GM18526 (cell line): ENCODE measurements around the gene TMEM80.

Source experiments
- POLR2A ChIP-seq: IDR thresholded peaks from 3 replicates; pipeline ENCODE4 v1.6.1; 2011; ENCODE audit not compliant: insufficient read length; ENCODE audit errors: extremely low read depth

TMEM80 gene

DNA sequence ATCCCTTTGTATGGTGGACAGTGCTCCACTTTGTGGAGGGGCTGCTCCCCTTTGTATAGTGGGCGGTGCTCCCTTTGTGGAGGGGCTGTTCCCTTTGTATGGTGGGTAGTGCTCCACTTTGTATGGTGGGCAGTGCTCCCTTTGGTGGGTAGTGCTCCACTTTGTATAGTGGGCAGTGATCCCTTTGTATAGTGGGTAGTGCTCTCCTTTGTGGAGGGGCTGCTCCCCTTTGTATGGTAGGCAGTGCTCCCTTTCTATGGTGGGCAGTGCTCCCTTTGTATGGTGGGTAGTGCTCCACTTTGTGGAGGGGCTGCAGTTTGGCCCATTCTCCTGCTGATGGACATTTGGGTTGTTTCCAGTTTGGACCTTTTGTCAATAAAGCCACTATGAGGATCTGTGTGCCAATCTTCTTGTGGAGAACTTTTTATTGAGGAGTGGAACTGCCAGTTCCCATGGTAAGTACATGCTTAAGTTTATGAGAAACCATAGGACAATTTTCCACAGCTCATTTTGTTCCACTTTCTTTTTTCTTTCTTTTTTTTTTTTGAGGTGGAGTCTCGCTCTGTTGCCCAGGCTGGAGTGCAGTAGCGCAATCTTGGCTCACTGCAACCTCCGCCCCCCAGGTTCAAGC is 47.1 kb downstream of the TMEM80 start:
- TF ChIP-seq POLR2A, result no peak

DNA sequence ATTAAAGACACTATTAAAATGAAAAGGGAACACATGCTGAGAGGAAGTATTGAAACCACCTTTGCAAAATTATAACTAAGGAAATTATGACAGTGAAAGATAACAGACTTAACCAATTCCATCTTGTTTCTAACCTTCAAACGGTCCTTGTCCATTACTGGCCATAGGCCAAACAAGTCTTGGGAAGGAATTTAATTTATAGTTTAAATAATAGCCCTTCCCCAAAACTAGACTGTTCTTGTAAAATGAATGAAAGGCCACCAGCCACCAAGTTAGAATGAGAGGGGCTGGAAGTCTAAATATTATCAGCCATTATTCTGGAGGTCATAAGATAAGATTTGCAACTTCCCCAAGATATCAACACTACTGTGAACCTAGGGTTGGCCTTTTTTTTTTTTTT is 49.8 kb downstream of the TMEM80 start:
- no peak for TF ChIP-seq POLR2A

DNA sequence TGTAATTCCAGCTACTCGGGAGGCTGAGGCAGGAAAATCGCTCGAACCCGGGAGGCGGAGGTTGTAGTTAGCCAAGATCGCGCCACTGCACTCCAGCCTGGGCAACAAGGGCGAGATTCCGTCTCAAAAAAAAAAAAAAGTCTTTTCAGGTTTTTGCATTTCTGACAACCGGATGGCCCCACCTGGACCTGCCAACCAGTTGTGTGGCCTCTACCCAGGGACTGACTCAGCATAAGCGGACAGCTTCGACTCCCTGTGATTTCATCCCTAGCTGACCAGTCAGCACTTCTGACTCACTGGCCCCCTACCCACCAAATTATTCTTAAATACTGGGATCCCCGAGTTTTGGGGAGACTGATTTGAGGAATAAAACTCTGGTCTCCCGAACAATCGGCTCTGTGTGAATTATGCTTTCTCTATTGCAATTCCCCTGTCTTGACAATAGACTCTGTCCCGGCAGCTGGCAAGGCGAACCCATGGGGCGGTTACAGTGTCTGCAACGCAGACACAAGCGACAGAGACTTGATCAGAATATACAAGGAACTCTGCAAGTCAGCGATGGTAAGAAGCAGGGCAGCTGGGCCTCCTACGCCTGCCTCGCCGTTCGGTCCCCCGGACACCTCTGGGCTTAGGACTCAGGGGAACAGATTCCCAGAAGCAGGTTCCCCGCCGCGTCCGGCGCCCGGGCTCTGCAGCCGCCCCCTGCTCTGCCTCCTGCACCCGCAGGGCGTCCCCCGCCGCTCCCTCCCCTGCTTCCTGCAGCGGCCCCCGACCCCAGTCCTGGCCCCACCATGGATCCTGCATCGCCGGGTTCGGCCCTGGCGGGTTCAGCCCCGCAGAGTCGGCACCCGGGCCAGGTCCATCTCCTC is 50.9 kb downstream of the TMEM80 start:
- TF ChIP-seq POLR2A, result no peak

DNA sequence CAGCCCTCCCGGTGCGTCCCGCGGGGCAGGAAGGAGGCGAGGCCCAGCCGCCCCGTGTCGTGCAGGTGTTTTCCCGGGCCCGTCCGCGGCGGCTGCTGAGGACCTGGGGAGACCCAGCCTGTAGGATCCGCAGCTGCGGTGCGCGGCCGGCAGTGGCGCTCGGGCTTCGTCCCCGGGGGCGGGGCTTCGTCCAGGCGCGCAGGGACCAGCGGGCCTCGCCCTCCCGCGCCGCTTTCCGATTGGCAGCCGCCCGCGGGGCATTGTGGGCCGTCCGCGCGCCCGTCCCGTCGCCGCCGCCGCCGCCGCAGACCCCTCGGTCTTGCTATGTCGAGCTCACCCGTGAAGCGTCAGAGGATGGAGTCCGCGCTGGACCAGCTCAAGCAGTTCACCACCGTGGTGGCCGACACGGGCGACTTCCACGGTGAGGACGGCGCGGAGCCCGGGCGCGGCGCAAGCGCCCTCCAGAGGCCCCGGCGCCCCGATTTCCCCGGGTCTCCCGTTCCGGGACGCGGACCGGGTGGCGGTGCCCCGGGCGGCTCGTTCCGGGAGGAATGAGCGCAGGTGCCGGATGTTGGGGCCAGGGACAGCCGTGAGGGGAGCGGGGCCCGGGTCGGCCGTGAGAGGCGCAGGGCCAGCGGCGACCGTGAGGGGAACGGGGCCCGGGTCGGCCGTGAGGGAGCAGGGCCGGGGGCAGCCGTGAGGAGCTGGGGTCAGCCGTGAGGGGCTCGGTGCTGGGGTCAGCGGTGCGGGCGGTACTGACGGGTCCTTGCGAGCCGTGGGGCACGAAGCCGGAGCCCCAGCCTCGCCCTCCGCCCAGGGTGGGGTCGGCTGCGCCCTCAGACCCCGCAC is 51.8 kb downstream of the TMEM80 start, which contains the start of gene TALDO1:
TALDO1 (plus strand) TSS at position 307 of the 849 bp plus-strand sequence; CDS start at position 325, 18 bp downstream.
- peak; percentile 70 for TF ChIP-seq POLR2A

DNA sequence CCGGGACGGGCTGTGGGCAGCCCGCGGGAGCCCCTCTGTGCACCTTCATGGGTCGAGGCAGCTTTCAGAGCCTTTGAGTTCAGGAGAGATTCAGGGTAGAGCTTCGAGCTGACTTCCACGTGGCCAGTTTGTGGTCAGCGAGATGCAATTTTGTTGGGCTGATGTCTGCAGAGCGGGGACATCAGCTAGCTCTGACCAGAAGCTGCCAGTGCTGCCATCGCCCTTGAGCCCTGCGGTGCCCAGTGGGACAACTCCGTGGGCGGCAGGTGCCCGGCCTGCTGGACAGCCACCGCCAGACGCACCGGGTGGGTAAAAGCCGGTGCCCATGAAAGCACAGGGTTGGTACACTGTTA is 52.4 kb downstream of the TMEM80 start:
- TF ChIP-seq POLR2A, result no peak

DNA sequence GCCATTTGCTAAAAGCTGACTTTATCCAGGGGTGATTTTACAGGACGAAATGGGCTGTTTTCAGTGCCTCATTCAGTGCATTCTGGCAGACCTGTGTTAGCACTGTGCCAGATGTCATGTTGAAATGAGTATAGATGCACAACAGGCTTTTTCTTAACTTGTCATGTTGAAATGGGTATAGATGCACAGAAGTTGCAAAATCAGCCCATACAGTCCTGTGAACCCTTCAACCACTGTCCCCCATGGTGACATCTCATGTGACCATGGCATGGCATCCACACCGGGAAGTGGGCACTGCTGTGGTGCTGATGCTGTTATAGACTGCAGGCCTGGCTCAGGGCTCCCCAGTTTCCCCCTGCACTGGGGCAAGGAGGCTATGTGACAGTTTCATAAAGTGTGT is 54.1 kb downstream of the TMEM80 start:
- TF ChIP-seq POLR2A, result no peak
